ENCODE results near the gene GMNC.
"Not testable (repeated sequence)": the region's sequence is repeated elsewhere in the genome, so short reads cannot be mapped to it uniquely, and the experiment has no call there.

GMNC gene, protein sequence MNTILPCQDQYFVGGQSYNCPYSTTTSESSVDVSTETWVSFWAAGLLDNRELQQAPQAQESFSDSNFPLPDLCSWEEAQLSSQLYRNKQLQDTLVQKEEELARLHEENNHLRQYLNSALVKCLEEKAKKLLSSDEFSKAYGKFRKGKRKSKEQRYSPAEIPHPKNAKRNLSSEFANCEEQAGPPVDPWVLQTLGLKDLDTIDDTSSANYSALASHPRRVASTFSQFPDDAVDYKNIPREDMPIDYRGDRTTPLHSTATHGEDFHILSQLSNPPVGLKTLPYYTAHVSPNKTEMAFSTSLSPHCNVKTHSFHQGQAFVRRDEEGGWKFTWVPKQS

DNA sequence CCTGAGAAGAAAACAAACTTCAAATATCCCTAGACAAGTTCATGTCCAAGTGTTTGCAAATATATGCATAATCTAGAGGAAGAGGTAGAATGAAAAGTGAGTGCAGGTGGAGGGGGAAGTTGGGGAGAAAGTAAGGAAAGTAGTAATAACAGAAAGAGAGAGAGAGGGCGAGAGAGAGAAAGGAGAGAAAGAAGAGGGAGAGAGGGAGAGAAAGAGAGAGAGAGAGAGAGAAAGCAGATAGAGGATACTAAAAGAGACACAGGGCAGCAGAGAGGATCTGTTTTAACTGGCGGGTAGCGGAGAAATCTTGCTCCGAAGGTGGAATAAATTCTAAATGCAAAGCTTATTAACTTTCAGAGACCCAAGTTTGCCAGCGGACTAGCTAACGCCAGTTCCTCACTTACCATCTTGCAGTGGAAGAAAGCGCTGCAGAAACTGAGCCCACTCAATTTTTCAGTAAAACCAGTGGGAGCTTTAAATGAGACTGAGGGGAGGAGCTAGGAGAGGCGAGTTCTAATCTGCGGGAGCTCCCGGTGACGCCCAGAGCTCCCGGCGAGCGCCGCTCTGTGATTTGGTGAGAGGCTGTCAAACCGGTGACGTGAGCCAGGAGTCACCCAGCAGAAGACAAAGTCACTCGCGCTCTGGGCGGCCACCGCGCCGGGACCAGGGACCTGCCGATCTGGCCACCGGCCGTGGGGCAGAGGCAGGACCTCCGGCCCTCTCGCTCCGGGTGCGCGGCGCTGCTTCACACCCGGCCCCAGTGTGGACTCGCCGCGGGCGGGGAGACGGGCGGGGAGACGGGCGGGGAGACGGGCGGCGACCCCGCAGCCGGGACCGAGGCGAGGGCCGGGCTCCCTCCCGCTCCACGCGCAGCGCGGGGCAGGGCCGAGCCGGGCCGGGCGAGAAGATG, at the start of gene GMNC:
Gene GMNC (minus strand): TSS at position 486 of the 910 bp plus-strand sequence. CDS start 79 bp downstream, at position 407.
- no peak for DNase-seq

DNA sequence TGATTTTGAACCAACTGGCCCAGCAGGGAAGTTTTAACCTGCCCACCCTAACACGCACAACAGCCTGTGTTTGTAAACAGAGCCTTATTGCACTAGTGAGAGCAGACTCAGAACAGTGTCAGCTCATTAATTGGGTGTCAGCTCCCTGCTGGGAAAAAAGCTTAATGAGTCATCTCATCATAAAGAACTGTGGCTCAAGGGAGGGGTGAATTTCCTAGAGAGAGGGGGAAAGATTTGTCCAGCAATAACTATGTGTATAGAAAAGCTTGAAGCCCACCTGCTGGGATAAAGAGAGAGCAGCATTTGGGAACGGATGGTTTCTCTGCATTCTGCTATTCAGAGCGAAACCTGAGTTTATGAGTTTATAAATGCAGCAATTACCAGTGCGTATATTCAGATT, 48.9 kb upstream of the GMNC start:
- peak; percentile 85 for DNase-seq

DNA sequence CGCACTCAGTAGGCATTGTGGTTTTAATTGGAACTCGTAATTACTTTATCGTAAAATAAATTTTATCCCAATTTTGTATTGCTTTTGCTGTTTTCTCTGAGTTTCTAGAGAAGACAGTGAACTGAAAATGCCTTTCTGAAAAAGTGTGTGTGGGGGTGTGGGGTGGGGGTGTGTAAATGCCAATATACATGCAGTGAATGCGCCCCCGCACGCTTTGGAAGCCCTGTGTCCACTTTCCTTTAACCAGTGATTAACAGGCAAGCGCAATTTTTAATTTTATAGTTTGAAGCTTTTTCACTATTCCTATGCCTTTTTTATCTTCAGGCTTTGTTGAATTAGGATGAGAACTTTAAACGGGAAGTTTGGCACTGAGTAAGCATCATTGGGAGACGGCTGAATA, 47.4 kb upstream of the GMNC start:
- DNase-seq, result no peak

DNA sequence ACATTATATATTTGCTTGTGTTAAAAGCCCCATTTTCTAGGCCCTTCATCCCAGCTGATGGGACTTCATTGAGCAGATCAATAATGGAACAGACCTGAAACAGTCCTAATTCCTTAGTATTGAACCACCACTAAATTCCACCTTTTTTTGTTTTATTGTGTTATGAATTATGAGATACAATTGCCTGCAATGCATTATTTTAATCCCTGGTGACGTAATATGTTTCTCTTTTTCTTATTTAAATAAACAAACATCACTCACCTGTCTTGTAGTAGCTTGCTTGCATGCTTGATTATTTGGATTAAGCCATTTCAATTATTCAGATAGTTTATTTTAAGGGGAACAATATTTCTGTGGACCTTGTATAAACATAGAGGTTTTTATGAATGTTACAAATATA, 40.7 kb upstream of the GMNC start:
- no peak for DNase-seq

DNA sequence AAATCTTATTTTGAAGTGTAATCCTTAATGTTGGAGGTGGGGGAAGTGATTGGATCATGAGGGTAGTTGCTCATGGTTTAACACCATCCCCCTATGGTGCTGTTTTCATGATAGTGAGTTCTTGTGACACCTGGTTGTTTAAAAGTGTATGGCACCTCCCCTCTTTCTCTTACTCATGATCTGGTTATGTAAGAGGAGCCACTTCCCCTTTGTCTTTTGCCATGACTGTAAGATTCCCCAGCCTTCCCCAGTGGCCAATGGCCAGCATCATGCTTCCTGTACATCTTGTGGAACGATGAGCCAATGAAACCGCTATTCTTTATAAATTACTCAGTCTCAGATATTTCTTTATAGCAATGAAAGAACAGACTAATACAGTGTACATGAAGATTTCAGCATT, 39.8 kb upstream of the GMNC start:
- DNase-seq, result no peak

DNA sequence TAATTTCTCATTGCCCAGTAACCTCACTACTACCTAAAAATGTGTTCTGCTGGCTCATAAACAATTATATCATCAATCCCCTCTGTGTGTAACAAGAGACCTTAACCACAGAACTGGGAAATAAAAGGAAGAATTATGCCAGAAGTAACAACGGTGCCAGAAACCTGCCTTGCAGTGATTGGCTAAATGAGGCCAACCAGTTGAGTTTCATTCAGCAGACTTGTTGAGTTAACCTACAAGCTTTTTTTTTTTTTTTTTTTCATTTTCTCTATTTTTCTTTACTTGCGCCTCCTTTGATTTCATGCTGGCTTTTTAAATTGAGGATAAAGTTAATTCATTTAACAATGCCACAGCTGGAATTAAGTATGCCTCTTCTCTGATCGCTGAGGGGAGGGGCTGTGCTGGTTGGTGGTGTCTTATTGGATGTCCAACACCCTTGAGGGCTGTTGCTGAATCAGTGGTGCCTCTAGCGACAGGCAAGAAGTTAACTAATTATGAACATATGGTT, 30.0 kb upstream of the GMNC start:
- no peak for DNase-seq

DNA sequence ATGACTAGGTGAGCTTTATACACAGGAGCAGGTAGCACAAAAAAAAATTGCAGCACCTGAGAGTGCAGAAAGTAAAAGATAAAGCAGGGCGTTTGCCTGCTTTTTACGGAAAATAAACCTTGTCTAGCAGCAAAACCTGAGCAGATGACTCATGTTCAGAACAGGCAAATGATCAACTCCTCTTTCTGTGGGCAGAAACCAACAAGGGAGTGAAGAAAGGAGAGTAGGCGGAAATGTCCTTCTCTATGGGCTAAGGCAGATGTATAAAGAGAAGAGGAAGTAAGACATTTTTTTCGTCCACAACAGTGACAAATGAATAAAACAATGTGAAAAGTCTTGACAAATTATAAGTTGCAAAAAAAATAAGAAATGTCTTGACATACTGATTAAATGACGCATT, 24.5 kb upstream of the GMNC start:
- no peak for DNase-seq

DNA sequence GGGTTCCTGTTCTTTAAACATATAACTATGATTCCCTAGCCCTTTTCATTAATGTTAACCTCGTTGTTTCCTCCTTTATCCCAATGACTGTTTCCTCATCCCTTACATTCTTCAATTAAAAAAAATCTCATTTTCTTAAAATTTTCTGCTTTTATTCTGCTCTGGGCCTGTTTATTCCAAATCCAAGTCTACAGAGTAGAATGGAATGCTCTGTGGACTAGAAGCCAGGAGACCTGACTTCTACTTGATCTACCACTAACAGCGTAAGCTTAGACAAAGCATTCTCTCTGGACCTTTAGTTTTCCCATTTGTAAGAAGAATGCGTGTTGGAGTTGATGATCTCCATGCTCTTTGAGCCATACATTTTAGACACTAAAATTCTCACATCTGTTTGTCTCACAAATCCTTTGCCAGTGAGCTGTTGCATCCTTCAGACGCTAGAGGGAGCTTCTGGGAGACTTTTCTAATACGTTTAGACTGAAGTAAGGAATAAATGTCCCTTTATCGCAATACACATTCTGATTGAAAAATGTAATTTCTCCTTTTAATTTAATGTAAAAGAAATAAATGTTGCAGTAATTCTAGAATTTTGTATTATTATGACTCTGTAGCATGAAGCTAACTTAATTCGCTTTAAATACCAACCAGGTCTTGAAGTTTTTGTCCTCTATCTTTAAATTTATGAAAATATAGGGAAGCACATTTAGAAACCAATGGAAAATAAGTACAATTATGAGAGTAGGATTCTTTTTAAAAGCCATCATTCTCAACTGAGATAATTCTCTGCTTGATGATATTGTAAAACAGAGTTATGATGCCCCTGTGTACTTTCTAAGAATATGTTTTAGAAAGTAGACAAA, 21.7 kb upstream of the GMNC start:
- DNase-seq, result peak; percentile 48

DNA sequence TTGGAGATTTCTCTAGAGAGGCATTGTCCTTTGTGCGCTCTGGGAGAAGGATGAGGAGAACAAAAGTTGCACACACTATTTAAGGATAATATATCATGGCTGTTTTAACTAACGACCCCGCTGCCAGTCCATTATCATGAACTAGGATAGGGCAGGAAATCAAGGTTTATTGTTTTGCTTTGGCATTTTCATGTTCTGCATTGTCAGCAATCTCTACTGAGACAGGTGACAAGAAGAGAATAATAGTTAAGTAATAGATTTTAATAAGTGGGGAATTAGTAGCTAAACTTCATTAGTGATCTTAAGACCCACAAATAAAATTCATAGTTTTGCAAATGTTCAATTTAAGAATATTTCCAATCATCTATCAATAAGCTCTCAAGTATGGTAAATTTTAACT, 20.6 kb upstream of the GMNC start:
- DNase-seq, result no peak

DNA sequence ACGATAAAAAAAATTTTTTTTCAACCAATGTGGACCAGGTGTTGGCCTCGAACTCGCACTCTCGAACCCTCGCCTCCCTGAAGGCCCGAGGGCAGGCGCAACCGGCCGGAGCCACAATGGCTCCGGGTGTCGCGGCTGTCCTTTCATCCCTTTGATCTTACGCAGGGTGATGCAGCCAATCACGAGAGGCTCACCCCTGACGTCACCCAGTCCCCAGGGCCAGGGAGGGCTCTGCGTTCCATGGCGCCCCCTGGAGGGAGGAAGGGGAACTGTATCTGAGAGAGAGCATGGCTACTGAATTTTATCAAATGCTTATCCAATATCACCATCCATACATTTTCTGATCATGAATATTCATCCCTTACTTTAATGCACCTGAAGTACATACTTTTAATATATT, 15.4 kb upstream of the GMNC start:
- no peak for DNase-seq

DNA sequence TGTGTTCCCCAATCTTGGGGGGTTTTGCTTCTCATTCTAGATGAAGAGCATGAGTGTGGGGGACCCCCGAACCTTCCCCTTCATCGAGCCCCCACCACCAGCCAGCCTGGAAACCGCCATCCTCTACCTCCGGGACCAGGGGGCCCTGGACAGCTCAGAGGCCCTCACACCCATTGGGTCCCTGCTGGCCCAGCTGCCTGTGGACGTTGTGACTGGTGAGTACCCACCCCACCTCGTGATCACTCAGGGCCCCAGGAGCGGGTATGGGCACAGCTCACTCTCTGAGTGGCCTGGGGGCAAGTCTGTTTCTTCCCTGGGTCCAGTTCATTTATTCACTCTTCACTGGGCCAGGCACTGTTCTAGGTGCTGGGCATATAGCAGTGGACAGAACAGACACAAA, 13.9 kb upstream of the GMNC start:
- not testable (repeated sequence) for DNase-seq

DNA sequence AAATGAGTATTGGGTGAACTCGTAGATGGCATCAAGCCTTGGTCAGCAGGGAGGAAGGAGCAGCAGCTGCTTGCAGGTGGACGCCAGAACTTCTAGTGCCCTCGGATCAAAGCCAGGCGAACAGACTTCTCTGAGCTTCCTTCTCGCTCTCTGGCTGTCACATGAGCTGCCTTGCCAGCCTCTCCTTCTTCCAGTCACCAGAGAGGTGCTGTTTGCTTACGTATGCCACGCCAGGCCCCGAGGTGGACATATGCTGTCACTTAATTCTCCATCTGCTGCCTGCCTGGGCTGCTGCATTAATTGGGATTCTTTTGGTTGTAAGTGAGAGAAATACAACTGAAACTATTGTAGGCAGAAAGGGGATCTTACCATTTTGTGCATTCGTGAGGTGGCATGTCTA, 12.6 kb upstream of the GMNC start:
- not testable (repeated sequence) for DNase-seq

DNA sequence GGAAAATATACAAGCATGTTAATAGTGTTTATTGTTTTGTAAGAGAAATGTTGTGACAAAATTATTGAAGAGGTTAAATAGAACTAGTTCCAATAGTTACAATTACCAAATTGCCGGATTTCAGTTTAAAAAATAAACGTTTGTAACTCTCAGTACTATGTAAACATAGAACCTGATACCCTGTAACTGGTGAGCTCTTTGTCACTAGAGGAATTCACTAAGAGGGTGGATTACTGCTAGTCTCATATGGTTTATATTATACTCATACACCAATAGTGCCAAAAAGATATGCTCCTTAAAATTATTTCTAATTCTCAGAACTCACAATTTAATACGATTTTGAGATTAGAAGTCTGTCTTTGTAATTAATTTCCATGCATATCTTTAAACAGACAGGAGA, 7.6 kb upstream of the GMNC start:
- DNase-seq, result no peak

DNA sequence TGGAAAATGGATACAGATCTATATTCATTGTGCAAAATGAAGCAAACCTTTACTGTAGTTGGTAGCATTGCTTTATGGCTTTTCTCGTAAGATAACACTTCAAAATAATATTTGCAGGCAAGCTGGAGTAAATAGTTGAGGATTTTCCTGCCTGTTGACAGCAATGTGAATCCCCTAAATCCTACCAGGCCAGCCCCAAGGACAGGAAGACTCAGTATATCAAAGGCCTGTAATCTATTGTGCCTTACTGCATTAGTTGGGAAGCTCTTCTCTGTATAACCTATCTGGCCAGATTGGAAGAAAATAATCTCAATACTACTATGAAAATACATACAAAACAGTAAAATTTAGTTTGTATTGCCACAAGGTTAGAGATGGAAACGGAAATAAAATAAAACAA, 4.6 kb upstream of the GMNC start:
- DNase-seq, result no peak

DNA sequence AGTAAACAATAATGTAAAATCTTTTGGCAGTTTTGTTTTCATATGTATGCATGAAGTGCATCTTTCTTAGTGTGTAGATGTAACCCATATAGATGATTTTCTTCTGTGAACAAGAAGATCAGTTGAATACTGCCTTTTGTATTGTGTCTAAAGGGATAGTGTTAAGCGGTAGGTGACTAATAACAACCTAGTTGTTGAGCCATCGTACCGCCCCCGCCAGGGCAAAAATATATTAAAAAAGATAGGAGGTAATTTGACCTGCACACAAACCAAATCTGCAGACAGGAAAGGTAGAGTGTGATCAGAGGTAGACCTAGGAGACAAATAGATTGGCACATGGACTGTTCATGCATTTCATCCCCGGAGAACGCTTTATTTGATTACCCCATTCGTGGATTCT, 3.3 kb upstream of the GMNC start:
- no peak for DNase-seq

DNA sequence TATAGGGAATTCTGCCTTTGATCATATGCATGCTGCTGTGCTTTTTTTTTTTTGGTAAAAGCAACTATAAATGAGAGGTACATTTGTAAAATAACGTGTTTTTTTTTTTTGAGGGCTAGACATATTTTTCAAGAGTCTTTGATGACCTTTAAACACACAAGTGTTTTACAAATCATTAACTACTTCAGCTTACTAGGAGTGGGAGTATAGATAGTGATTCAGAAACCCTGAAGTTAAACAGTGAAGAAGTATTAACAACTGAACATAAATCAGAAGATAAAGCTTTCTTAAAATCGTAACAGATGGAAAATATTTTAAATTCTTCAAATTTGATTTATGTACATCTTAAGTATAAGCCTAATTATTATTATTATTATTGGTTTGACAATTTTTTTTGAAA, 2.9 kb upstream of the GMNC start:
- no peak for DNase-seq

DNA sequence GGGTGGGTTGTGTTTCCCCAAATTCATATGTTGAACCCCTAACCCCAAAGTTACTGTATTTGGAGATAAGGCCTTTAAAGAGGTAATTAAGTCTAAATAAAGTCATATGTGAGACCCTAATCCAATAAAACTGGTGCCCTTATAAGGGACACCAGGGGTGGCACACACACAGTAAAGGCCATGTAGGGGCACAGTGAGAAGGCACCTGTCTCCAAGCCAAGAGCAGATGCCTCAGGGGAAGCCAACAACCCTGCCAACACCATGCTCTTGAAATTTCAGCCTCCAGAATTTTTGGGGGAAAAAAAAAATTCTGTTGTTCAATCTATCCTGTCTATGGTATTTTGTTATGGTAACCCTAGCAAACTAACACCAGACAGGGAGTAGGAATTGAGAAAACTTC, 1.5 kb upstream of the GMNC start:
- no peak for DNase-seq

DNA sequence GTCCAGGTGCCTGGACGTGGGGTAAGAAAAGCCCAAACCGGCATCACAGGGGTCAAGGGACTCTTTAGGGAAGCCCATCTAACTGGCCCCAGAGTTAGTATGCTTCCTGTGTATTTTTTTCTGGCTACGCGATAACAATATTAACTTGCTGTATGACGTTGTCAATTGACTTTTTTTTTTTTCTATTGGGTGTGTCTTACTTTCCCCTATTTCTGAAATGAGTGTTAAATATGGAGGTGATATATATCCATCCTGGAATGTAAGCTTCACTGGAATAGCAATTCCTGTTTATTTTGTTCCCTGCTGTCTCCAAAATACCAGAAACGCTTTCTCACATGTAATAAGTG, 598 bp upstream of the GMNC start:
- no peak for DNase-seq

DNA sequence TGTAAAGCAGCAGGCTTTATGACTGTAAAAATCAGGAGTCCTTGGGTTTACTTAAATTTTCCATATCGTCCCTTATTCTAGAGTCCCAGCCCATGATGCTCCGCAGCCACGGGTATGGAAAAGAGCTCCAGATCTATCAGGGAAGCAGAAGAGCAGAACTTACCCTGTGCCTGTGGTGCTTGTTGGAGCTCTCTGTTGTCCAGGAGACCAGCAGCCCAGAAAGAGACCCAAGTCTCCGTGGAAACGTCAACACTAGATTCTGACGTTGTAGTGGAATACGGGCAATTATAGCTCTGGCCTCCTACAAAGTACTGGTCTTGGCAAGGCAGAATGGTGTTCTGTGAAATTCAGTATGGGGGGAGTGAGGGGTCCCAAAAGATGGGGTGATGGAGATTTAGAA, 2.0 kb downstream of the GMNC start:
- no peak for DNase-seq

DNA sequence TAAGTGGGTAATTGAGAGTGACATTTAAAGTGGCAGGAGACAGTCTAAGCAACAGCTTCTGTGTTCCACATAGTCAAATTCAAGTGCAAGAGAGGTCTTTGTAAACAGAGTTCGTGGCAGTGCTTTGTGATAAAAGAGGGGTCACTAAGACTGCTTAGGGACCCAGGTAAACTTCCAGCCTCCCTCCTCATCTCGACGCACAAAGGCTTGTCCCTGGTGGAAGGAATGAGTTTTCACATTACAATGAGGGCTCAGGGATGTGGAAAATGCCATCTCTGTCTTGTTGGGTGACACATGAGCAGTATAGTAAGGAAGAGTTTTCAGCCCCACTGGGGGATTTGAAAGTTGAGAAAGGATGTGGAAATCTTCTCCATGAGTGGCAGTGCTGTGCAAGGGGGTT, 7.3 kb downstream of the GMNC start:
- no peak for DNase-seq

DNA sequence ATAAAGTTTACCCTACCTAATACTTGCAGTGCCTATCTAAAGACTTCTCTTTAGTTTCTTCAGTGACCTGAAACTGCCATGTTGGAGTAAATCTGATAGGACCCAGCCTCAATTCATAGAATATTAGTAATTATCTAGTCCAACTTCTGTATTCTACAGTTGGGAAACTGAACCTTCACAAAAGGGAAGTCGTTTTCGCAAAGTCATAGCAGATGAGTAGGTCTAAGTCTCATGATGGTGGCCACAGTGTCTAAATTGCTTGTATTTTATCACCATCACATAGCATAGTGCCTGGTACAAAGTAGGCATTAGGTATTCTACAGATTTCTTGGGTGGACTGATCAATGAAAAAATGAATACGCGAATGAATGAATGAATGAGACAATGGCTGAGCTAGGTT, 8.4 kb downstream of the GMNC start:
- no peak for DNase-seq

DNA sequence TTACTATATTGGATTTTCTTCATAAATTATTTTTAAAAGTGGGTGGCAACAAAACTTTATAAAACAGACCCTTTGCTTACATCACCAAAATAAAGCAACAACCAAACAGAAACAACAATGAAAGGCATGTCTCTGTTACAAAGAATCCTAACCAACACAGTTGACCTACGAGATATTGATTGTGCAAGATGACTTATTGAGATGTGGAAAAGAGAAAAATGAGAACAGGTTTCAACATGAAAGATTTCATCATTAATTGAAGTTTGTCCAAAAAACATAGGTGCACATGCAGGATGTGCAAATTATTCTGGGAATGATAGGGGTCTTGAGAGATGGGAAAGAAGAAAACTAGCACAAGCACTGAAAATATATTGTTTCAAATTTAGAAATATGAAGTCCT, 9.0 kb downstream of the GMNC start:
- DNase-seq, result no peak

DNA sequence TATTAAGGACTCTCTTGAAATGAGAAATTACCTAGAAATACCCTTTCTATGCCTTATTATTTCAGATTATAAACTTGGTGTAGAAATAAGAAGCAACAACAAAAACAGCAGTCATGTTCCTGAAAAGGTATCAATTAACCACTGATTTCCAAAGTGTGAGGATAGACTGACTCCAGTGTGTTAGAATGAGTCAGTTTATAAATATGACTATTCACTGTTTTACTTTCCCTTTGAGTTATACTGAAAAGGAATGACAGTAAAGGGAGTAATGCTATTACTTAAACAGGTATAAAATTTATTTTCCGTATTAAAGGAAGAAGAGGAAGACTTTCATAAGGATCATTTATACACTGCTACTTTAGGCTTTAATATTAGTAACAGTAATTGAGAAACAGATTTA, 12.9 kb downstream of the GMNC start:
- DNase-seq, result no peak
